Astrocyte of the cerebellum (primary cell): ENCODE results near the gene NRARP.

Experiments used
- DNase-seq: peaks from one replicate; pipeline ENCODE4 v3.0.0-alpha.2; 2011; ENCODE audit warnings: low read depth
- H3K4me3 ChIP-seq: 2 replicates; pipeline ENCODE4 v1.5.1; 2011; ENCODE audit warnings: mild to moderate bottlenecking, low read depth, low read length, moderate library complexity
- CTCF ChIP-seq: IDR thresholded peaks from 2 replicates; pipeline ENCODE4 v1.5.1; 2012; ENCODE audit warnings: low read length, low read depth, moderate library complexity, mild to moderate bottlenecking; ENCODE audit errors: missing control alignments
- in situ Hi-C: cut with HindIII; loops from 2 replicates; pipeline ENCODE4 v1.10.0; 2017; ENCODE audit warnings: low sequenced_read_pairs

Gene NRARP

GRCh38 chr9:137313956-137314560 is 12.0 kb upstream of the NRARP start:
- TF ChIP-seq CTCF: no peak
- in situ Hi-C loops: loop anchor here (5.0 kb wide), 1 partner anchor 103 kb away; no protein-coding TSS in a partner anchor
- no peak overlapping the region for H3K4me3 ChIP-seq
- no peak for DNase-seq

- no peak for DNase-seq
- no peak for TF ChIP-seq CTCF
- in situ Hi-C loops: loop anchor here (5.0 kb wide), 1 partner anchor 104 kb away; no protein-coding TSS in a partner anchor
- no peak overlapping the region for H3K4me3 ChIP-seq
These were observed 11.4 kb upstream of the NRARP start for GRCh38 chr9:137313326-137313936.

- in situ Hi-C loops: loop anchor here (5.0 kb wide), 1 partner anchor 104 kb away; no protein-coding TSS in a partner anchor
- H3K4me3 ChIP-seq: no peak overlapping the region
- no peak for TF ChIP-seq CTCF
- DNase-seq: no peak
These were observed 10.8 kb upstream of the NRARP start for GRCh38 chr9:137312852-137313325.

GRCh38 chr9:137311986-137312851 is 10.1 kb upstream of the NRARP start:
- TF ChIP-seq CTCF: no peak
- in situ Hi-C loops: loop anchor here (5.0 kb wide), 1 partner anchor 105 kb away; no protein-coding TSS in a partner anchor
- H3K4me3 ChIP-seq: no peak overlapping the region
- DNase-seq: no peak

- in situ Hi-C loops: loop anchor here (5.0 kb wide), 1 partner anchor 106 kb away; no protein-coding TSS in a partner anchor
- no peak for DNase-seq
These were observed 9.3 kb upstream of the NRARP start for GRCh38 chr9:137311171-137311985.

More at GRCh38 chr9:137311171-137311985, 9.3 kb upstream of the NRARP start:
- no peak for TF ChIP-seq CTCF
- H3K4me3 ChIP-seq: no peak overlapping the region
